Uterus (tissue), 2 donors: Measurements from ENCODE around the gene LRRC55.

ENCODE experiments used
- CTCF ChIP-seq, 4 experiments: fragments of 200-600 bp in 2 of 4; fragments of 450-650 bp in 2 of 4; sonication (generic) in 2 of 4; IDR thresholded peaks; one replicate each; pipeline ENCODE4 v1.5.1; 2016 to 2019; ENCODE audit warnings: antibody characterized with exemption in 4 of 4, mild to moderate bottlenecking in 2 of 4, moderate library complexity in 1 of 4
- POLR2A ChIP-seq, 2 donors: fragments of 450-650 bp; IDR thresholded peaks; one replicate each; pipeline ENCODE4 v1.6.1; 2016; ENCODE audit warnings: antibody characterized with exemption in 2 of 2, mild to moderate bottlenecking in 1 of 2, moderate library complexity in 1 of 2

GRCh38 chr11:57202281-57202680 lies 20.5 kb downstream of the LRRC55 start:
- no peak for TF ChIP-seq CTCF (IDR thresholded peaks at IDR 0.05)
- no peak for TF ChIP-seq POLR2A (IDR thresholded peaks at IDR 0.05)
